ENCODE data around the gene FANCL. TPM values are rescaled to one million over a fixed set of nuclear protein-coding genes. Genes with fewer than 3 reads are reported as not detected.
"Not testable (repeated sequence)": the region's sequence is repeated elsewhere in the genome, so short reads cannot be mapped to it uniquely, and the experiment has no call there.

The FANCL gene
- total and polyA plus RNA-seq, 7 donors = 7.2 to 38.3 (median 14.5) TPM

DNA sequence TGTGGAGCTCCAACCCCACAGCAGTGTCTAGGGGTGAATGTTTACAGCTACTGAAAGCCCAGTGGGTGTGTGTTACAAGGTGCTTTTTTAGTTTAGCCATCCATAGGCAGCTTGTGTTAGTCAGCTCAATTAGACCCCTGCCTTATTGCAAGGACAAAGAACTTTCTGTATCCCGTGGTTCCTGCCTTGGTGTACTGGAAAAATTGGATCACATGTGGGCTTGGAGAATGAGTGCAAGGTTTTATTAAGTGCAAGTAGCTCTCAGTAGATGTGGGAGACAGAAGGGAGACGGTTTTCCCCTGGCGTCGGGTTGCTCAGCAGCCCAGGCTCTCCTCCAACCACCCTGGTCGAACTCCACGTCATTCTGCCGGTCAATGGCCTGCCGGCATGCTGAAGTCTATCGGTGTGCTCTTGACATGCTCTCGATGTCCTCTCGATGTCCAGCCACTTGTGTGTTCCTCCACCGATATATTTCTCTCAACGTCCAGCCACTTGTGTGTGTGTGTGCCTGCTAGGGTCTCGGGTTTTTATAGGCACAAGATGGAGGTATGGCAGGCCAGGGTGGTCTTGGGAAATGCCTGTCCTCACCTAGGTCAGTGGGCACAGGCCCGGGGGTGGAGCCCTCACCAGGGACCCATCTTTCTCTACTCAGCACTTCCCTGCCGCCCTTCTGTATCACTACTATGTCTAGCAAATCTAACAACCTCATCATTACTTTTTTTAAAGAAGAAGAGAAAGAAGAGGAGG is 13.8 kb downstream of the FANCL start:
- H3K4me1 ChIP-seq = no peaks in the 10 kb centered on the region
- H3K9me3 ChIP-seq = no peaks in the 10 kb centered on the region
- H3K36me3 ChIP-seq = peaks cover 0 to 12% (median 0%) of the 10 kb centered on the region in 4 donors
- TF ChIP-seq POLR2AphosphoS5 (IDR thresholded peaks at IDR 0.05) (no peak), POLR2A (IDR thresholded peaks at IDR 0.05) (no peak), EP300 (IDR thresholded peaks at IDR 0.05) (no peak)
- TF ChIP-seq, protein P1, sequence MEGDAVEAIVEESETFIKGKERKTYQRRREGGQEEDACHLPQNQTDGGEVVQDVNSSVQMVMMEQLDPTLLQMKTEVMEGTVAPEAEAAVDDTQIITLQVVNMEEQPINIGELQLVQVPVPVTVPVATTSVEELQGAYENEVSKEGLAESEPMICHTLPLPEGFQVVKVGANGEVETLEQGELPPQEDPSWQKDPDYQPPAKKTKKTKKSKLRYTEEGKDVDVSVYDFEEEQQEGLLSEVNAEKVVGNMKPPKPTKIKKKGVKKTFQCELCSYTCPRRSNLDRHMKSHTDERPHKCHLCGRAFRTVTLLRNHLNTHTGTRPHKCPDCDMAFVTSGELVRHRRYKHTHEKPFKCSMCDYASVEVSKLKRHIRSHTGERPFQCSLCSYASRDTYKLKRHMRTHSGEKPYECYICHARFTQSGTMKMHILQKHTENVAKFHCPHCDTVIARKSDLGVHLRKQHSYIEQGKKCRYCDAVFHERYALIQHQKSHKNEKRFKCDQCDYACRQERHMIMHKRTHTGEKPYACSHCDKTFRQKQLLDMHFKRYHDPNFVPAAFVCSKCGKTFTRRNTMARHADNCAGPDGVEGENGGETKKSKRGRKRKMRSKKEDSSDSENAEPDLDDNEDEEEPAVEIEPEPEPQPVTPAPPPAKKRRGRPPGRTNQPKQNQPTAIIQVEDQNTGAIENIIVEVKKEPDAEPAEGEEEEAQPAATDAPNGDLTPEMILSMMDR (IDR thresholded peaks at IDR 0.05) = no peak
- no peak overlapping the region for H3K4me3 ChIP-seq
- 96 to 97% methylated on average over 16 of the region's 16 CpGs for WGBS, 2 donors
- peak; percentile 33 for DNase-seq
- no peaks in the 10 kb centered on the region for H3K27me3 ChIP-seq
- intact Hi-C loops (cut with DNase I) = no loop called here
- no peak overlapping the region for H3K27ac ChIP-seq

- no peaks in the 10 kb centered on the region for H3K9me3 ChIP-seq
- no peak overlapping the region for H3K27ac ChIP-seq
- H3K4me3 ChIP-seq = no peak overlapping the region
- WGBS, 2 donors = 71 to 93% methylated on average over 2 of the region's 2 CpGs
- H3K4me1 ChIP-seq = no peaks in the 10 kb centered on the region
- no peak for DNase-seq
- H3K36me3 ChIP-seq = peaks cover 0 to 13% (median 0%) of the 10 kb centered on the region in 4 donors
- TF ChIP-seq EP300 (IDR thresholded peaks at IDR 0.05) (no peak), POLR2AphosphoS5 (IDR thresholded peaks at IDR 0.05) (no peak), POLR2A (IDR thresholded peaks at IDR 0.05) (no peak)
- TF ChIP-seq, protein P1 (IDR thresholded peaks at IDR 0.05) = no peak
- intact Hi-C loops (cut with DNase I) = no loop called here
- H3K27me3 ChIP-seq = no peaks in the 10 kb centered on the region
Observed at GRCh38 chr2:58221909-58222308, 19.2 kb downstream of the FANCL start.

DNA sequence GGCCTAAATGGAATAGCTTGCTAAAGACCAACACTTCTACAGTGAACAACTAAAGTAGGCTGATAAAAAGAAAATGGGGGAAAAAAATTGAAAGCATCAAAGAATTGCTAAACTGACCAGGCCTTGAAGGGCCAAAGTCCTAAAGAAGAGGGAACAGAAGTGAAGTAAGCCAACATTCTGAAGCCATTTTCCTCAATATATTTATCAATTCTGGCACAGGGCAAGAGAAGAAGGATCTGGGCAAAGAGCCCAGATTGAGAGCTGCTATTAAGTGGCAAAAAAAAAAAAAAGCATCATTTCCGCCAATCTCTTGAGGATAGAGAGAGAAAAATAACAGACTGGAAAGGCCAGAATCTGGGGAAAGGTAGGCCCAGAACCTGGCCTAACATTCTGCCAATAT is 25.7 kb downstream of the FANCL start:
- H3K9me3 ChIP-seq = no peaks in the 10 kb centered on the region
- 21 to 84% methylated on average over 1 of the region's 1 CpG for WGBS, 2 donors
- no peak for TF ChIP-seq EP300 (IDR thresholded peaks at IDR 0.05)
- TF ChIP-seq POLR2A (IDR thresholded peaks at IDR 0.05) = no peak
- TF ChIP-seq, protein P1 (IDR thresholded peaks at IDR 0.05) = no peak
- TF ChIP-seq POLR2AphosphoS5 (IDR thresholded peaks at IDR 0.05) = no peak
- intact Hi-C loops (cut with DNase I) = no loop called here
- peaks cover 0 to 29% (median 0%) of the 10 kb centered on the region in 4 donors for H3K36me3 ChIP-seq
- no peak overlapping the region for H3K4me3 ChIP-seq
- DNase-seq = no peak
- H3K4me1 ChIP-seq = no peaks in the 10 kb centered on the region
- no peak overlapping the region for H3K27ac ChIP-seq
- H3K27me3 ChIP-seq = no peaks in the 10 kb centered on the region

DNA sequence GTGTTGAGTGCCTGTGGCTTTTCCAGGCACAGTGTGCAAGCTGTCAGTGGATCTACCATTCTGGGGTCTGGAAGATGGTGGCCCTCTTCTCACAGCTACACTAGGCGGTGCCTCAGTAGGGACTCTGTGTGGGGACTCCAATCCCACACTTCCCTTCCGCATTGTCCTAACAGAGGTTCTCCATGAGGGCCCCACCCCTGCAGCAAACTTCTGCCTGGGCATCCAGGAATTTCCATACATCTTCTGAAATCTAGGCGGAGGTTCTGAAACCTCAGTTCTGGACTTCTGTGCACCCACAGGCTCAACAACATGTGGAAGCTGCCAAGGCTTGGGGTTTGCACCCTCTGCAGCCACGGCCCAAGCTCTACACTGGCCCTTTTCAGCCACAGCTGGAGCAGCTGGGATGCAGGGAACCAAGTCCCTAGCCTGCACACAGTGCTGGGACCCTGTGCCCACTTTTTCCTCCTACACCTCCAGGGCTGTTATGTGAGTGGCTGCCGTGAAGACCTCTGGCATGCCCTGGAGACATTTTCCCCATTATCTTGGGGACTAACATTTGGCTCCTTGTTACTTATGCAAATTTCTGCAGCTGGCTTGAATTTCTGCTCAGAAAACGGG is 30.1 kb downstream of the FANCL start:
- DNase-seq; intact Hi-C loops (cut with DNase I); H3K27me3 ChIP-seq; H3K4me3 ChIP-seq; H3K27ac ChIP-seq; H3K4me1 ChIP-seq; H3K9me3 ChIP-seq: not testable (repeated sequence)
- 98 to 99% methylated on average over 6 of the region's 6 CpGs for WGBS, 2 donors
- H3K36me3 ChIP-seq = peaks cover 0 to 22% (median 0%) of the 10 kb centered on the region in 4 donors

DNA sequence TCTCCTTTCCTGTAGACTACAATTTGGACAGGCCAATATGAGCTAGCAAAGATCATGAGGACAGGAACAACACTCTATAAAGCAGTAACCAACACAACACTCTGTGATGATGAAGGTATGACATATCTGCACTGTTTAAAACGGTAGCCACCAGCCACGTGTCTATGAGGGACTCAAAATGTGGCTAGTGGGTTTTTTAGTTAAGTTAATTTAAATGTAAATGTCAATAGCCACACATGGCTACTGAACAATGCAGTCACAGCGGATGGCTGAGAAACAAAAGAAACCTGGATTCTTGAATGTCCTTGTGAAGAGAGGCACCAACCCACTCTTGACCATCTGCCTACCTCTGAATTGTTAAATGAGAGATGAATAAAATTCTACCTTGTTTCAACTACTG is 33.9 kb downstream of the FANCL start:
- H3K27me3 ChIP-seq = no peaks in the 10 kb centered on the region
- peaks cover 0 to 11% (median 0%) of the 10 kb centered on the region in 4 donors for H3K36me3 ChIP-seq
- 94 to 96% methylated on average over 3 of the region's 3 CpGs for WGBS, 2 donors
- H3K9me3 ChIP-seq = no peaks in the 10 kb centered on the region
- no peaks in the 10 kb centered on the region for H3K4me1 ChIP-seq
- no peak for TF ChIP-seq POLR2AphosphoS5 (IDR thresholded peaks at IDR 0.05)
- TF ChIP-seq, protein P1 (IDR thresholded peaks at IDR 0.05) = no peak
- TF ChIP-seq EP300 (IDR thresholded peaks at IDR 0.05) = no peak
- TF ChIP-seq POLR2A (IDR thresholded peaks at IDR 0.05) = no peak
- H3K27ac ChIP-seq = no peak overlapping the region
- H3K4me3 ChIP-seq = no peak overlapping the region
- no peak for DNase-seq
- intact Hi-C loops (cut with DNase I) = no loop called here
